Right kidney (tissue), 9 donors: ENCODE data around the gene TRO.
A peak's percentile ranks its signal among the peaks of the same experiment; 100 is the strongest.

ENCODE experiments used
- DNase-seq: peaks from one replicate; pipeline ENCODE4 v3.0.0-alpha.2; 2016
- long read RNA-seq, 8 donors: transcript quantifications; one replicate each; lab custom pipeline, GENCODE V29; 2026

The TRO gene, protein sequence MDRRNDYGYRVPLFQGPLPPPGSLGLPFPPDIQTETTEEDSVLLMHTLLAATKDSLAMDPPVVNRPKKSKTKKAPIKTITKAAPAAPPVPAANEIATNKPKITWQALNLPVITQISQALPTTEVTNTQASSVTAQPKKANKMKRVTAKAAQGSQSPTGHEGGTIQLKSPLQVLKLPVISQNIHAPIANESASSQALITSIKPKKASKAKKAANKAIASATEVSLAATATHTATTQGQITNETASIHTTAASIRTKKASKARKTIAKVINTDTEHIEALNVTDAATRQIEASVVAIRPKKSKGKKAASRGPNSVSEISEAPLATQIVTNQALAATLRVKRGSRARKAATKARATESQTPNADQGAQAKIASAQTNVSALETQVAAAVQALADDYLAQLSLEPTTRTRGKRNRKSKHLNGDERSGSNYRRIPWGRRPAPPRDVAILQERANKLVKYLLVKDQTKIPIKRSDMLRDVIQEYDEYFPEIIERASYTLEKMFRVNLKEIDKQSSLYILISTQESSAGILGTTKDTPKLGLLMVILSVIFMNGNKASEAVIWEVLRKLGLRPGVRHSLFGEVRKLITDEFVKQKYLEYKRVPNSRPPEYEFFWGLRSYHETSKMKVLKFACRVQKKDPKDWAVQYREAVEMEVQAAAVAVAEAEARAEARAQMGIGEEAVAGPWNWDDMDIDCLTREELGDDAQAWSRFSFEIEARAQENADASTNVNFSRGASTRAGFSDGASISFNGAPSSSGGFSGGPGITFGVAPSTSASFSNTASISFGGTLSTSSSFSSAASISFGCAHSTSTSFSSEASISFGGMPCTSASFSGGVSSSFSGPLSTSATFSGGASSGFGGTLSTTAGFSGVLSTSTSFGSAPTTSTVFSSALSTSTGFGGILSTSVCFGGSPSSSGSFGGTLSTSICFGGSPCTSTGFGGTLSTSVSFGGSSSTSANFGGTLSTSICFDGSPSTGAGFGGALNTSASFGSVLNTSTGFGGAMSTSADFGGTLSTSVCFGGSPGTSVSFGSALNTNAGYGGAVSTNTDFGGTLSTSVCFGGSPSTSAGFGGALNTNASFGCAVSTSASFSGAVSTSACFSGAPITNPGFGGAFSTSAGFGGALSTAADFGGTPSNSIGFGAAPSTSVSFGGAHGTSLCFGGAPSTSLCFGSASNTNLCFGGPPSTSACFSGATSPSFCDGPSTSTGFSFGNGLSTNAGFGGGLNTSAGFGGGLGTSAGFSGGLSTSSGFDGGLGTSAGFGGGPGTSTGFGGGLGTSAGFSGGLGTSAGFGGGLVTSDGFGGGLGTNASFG (N-terminal part only)
- long read RNA-seq, donor 1, partial matches to known transcripts: 42 of 53 reads
- long read RNA-seq, donor 1, other reads (novel, unspliced or antisense): 6 of 53 reads
- long read RNA-seq, donor 2, full-length matches to known transcripts: 3 of 21 reads
- long read RNA-seq, donor 2, partial matches to known transcripts: 18 of 21 reads
- long read RNA-seq, donor 2, other reads (novel, unspliced or antisense): 0 of 21 reads
- long read RNA-seq, donor 3, partial matches to known transcripts: 37 of 38 reads
- long read RNA-seq, donor 3, other reads (novel, unspliced or antisense): 0 of 38 reads
- long read RNA-seq, donor 4, partial matches to known transcripts: 51 of 56 reads
- long read RNA-seq, donor 4, other reads (novel, unspliced or antisense): 0 of 56 reads
- long read RNA-seq, donor 5, partial matches to known transcripts: 28 of 32 reads
- long read RNA-seq, donor 5, other reads (novel, unspliced or antisense): 0 of 32 reads
- long read RNA-seq, donor 6, partial matches to known transcripts: 9 of 10 reads
- long read RNA-seq, donor 6, other reads (novel, unspliced or antisense): 0 of 10 reads
- long read RNA-seq, donor 7, partial matches to known transcripts: 65 of 70 reads
- long read RNA-seq, donor 7, other reads (novel, unspliced or antisense): 0 of 70 reads
- long read RNA-seq, donor 8, partial matches to known transcripts: 35 of 41 reads
- long read RNA-seq, donor 8, other reads (novel, unspliced or antisense): 0 of 41 reads

DNA sequence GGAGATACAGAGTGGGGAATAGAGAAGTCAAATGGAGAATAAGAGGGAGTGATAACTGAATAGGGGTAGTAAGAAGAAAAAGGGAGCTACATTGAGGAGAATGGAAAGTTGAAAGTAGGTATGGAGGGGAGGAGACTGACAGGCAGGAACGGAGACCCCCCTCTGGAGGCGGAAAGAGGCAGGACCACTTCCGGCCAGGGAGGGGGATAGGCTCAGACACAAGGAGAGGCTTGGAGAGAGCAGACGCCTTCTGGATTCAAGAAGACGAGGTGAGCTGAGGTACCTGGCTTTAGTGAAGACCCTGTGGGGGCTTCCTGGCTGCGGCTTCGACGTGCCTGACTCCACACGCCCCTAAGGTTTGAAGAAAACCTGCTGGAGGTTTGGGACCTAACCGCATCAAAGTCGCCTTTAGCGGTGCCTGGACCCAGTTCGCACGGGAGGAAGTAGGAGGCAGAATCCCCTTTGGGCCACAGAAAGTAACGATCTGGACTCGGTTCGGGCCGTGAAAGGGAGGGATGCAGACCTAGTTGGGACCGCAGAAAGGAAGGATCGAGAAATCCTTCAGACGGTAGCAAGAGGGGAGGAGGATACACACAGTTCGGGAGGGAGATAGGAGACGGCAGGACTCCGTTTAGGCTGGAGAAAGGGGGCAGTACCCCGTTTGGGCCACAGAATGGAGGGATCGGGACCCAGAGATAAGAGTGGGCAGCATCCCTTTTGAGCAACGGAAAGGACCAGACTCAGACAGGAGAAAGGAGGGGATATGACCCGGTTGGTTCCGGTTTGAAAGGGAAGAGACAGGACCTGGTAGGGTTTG is at the start of gene TRO:
TRO (plus strand) TSS at position 215 of the 817 bp plus-strand sequence. CDS start 1,423 bp downstream, outside the sequence.
- peak; percentile 56 for DNase-seq

DNA sequence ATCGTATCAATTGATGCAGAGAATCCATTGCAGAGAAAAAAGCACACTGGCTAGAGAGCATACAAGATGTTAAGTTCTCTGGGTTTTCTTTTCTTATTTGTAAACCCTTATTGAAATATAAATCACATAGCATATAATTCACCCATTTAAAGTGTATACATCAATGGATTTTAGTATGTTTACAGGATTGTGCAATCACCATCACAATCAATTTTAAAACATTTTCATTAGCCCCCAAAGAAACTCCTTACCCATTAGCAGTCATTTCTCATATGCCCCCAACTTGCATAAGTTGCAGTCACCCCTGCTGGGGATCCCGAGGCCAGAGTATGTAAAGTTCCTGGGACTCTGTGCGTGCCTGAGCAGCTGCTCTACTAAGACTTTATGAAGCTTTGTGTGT is 34.9 kb upstream of the TRO start:
- no peak for DNase-seq

DNA sequence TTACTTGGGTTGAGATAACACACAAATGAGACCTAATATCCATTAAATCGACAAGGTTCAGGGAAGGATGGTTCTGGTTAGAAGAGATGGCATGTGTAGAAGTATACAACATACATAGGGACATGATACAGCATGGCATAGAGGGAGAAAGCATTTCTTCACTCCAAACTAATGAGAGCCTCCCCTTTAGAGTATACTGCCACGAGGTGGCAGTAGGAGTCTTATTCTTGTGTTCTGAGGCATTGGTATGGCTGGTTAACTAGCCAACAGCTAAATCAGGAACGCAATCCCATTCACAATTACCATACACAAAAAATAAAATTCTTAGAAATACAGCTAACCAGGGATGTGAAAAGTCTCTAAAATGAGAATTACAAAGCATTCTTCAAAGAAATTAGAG is 29.1 kb upstream of the TRO start:
- DNase-seq: no peak

DNA sequence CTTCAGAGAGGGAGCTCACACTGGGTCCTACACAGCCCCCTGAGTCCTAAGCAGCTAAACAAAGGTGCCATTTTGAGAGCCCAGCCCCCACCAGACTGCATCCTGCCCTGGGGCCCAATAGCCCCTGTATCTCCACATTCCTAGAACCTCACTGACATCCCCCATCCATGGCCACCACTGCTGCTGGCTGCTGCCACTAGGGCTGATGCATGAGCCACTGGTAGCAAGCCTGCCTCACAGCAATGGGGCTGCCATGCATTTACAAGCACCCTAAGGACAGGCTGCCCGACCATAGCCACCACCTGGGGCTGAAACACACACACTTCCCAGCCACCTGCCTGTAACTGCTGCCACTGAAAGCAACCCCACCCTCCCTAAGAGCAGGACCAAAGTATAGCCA is 26.5 kb upstream of the TRO start:
- no peak for DNase-seq

DNA sequence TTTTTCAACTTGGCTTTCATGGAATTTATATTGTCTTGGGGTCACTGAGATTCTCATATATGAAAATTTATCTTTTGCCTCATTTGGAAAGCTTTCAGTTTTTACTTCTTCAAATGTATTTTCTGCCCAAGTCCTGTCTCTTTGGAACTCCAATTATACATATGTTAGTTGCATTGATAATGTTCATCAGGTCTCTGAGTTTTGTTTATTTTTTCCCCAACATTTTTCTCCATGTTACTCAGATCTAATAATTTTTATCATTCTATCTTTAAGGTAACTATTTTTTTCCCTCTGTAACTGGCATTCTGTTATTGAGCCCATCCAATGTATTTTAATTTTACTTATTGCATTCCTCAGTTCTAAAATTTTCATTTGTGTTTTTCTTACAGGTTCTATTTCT is 10.7 kb upstream of the TRO start:
- DNase-seq: no peak

DNA sequence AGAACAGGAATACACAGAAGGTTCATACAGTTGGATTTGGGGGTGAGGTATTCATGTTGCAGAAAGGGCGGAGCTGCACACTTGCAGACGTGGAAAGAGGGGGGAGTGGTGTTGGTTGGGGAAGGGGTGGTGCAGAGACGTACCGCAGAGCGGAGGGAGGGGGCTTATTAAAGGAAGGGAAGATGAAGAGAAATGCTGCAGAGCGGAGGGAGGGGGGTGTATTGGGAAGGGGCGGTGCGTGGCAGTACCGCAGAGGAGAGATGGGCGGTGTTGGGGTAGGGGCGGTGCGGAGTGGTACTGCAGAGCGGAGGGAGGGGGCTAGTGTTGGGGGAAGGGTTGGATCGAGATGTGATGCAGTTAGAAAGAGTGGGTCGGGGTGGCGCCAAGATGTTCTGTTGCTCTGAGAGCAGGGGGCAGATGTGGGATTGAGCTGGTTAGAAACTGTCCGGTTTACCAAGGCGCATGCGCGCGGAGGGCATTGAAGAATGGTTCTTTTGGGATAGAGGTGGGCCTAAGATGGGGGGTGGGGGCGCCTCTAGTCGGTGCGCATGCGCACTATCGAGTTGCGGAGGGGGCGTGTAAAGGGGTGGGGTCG is 900 bp downstream of the TRO start:
- DNase-seq: no peak

DNA sequence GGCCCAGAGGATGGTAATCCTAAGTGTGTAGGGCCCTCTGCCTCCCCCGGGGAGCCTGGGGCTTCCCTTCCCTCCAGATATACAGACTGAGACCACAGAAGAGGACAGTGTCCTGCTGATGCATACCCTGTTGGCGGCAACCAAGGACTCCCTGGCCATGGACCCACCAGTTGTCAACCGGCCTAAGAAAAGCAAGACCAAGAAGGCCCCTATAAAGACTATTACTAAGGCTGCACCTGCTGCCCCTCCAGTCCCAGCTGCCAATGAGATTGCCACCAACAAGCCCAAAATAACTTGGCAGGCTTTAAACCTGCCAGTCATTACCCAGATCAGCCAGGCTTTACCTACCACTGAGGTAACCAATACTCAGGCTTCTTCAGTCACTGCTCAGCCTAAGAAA is 1.9 kb downstream of the TRO start:
- no peak for DNase-seq

DNA sequence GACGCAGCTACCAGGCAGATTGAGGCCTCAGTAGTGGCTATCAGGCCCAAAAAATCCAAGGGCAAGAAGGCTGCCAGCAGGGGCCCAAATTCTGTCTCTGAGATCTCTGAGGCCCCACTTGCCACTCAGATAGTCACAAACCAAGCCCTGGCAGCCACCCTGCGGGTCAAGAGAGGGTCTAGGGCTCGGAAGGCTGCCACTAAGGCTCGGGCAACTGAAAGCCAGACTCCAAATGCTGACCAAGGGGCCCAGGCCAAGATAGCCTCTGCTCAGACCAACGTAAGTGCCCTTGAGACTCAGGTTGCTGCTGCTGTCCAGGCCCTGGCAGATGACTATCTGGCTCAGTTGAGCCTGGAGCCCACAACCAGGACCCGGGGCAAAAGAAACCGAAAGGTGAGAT is 2.8 kb downstream of the TRO start:
- DNase-seq: no peak

DNA sequence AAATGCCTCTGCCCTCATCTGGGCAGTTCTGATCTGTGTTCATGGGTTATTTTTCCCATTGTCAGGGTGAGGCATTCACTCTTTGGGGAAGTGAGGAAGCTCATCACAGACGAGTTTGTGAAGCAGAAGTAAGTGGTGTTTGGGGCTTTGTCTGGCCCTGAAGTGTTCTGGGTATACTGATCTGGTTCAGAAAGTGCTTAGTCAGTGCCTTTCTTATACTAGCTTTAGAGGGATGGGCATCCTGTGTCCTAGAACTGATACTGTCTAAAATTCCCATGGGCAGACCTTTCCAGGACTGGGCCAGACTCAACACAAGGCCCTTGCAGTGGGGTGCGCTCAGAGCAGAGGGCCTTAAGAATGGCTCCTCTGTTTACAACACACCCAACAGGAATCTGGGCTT is 6.4 kb downstream of the TRO start:
- no peak for DNase-seq

DNA sequence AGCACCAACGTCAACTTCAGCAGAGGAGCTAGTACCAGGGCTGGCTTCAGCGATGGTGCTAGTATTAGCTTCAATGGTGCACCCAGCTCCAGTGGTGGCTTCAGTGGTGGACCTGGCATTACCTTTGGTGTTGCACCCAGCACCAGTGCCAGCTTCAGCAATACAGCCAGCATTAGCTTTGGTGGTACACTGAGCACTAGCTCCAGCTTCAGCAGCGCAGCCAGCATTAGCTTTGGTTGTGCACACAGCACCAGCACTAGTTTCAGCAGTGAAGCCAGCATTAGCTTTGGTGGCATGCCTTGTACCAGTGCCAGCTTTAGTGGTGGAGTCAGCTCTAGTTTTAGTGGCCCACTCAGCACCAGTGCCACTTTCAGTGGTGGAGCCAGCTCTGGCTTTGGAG is 8.3 kb downstream of the TRO start:
- no peak for DNase-seq

DNA sequence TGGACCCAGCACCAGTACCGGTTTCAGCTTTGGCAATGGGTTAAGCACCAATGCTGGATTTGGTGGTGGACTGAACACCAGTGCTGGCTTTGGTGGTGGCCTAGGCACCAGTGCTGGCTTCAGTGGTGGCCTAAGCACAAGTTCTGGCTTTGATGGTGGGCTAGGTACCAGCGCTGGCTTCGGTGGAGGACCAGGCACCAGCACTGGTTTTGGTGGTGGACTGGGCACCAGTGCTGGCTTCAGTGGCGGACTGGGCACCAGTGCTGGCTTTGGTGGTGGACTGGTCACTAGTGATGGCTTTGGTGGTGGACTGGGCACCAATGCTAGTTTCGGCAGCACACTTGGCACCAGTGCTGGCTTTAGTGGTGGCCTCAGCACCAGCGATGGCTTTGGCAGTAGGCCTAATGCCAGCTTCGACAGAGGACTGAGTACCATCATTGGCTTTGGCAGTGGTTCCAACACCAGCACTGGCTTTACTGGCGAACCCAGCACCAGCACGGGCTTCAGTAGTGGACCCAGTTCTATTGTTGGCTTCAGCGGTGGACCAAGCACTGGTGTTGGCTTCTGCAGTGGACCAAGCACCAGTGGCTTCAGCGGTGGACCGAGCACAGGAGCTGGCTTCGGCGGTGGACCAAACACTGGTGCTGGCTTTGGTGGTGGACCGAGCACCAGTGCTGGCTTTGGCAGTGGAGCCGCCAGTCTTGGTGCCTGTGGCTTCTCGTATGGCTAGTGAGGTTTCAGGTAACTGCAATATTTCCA is 9.8 kb downstream of the TRO start:
- DNase-seq: no peak

DNA sequence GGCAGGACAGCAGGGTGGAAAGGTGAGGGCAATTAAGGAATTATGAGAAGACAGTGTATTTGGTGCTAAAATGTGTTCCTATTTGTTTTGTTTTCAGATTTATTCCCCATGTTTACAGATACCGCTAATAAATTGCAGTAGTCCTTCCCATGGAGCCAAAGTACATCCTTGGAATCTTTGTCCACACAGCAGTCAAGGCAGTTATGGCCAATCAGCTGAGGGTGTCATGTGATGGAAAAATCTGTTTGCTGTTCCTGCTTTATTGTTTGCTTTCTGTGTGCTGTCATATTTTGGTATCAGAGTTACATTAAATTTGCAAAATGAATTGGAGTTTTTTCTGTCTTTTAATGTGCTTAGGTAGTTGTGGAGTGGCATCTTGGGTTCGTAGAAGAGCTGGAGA is 10.5 kb downstream of the TRO start:
- no peak for DNase-seq

DNA sequence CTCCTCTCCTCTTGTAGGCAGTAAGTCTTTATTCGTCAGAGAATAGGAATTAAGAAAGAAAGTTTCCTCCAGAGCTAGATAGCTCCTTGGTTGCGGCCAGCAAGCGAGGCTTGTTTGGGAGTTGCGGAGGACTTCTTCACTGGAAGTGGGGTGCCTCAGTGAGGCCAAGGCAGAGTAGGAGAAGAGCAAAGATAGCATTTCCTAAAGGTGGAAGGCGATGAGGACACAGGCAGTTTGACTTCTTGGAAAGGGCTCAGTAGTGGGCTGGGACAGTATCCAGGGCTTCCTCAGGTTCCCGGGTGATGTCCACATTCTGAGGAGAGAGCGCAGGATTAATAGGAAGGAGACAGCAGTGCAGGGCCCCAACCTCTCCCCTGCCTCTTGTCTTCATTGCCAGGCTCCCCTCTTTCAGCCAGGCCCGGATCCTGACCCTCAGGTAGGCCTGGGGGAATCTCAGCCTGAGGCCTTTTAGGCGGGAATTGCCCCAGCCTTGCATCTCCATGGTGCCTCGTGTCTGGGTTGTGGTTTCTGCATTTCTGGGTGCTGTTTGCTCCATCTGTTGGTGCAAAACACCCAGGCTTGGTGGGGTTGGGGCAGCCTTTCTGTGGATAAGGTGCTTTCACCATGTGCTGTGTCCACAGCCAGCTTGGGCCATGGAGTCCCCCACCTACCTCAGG is 12.7 kb downstream of the TRO start:
- DNase-seq: no peak

DNA sequence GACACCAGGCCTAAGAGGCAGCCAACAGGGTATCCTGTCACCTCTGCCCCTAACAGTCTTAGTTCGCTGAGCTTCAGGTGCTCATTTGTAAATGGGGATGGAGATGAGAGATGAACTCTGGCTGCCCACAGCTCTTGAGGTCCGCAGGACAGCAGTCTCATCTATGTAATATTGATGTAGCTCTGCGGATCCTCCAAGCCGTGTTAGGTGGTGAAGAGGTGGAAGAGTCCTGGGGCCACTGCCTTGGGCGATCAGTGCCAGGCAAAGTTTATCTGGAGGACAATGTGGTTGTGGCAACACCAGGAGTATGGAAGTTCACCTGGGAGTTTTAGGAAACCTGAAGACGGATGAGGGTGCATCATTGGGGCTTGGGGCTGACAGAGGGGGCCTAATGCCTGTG is 13.4 kb downstream of the TRO start:
- no peak for DNase-seq

DNA sequence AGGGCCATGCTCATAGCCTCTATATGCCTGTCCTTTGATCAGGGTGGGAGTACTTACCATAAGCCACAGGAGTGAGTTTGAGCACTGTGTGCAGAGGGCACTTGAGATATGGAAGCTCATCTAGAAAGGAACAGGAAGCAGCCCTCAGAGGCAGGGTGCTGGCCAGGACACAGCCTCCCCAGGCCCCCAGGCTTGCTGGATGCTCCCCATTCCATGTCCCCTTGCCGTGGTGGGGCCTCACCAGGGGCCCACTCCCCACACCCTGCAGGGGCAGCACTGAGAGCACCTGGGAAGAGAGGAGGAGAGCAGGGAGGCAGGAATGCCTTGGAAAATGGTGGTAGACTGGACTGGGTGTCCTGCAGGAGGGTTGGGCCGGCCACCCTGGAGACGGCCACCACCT is 14.3 kb downstream of the TRO start:
- no peak for DNase-seq

DNA sequence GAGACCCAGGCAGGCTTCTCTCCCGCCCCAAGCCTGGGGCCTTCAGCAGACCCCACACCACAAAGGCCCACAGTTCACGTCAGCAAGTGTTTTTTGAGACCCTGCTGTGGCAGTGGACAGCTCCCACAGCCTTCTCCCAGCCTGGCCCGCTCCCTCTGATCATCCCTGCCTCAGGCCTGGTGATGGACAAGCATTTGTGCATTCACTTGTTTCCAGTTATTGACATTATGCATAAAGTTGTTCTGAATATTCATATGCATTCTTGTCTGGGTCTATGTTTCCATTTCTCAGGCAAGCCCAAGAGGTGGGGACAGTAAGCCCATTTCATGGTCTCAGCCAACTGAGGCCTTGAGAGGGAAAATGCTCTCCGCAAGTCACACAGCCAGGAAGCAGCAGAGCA is 14.7 kb downstream of the TRO start:
- DNase-seq: no peak

DNA sequence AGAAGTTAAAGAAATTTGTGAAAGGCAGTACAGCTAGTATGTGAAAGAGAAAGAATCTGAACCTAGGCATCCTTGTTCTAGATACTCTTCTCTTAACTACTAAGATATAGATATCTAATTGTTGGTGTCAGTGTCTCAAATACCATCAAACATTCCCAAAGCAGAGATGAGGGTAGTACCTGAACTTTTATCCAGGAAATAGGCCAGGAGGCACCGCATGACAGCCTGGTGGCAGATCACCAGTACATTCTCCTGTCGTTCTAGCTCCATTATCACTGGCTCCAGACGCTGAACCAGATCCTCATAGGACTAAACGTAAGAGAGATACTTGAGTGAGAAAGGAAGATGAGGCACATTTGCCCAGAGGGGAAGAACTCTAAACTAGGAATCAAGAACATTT is 16.8 kb downstream of the TRO start:
- no peak for DNase-seq

DNA sequence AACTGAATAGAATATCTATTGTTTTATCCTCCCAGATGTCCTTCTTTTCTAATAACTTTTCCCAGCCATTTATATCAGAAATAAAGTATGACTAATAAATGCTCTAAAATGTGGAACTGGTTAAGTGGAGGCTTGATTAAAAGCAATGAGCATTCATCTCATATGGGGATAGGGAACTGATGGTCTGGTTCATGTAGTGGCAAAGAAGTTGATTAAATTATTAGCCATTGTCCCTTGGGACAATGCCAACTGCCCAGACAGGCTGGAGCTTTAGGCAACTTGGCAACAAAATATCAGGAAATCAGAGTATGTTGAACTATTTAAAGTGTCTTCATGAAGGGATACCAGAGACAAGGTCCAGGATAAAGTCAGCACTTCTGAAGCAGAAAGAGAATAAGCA is 24.2 kb downstream of the TRO start:
- DNase-seq: no peak
